Keratinocyte (primary cell): Measurements from ENCODE around the gene GNAT3. TPM values are rescaled to one million over a fixed set of nuclear protein-coding genes. Genes with fewer than 3 reads are reported as not detected.

Experiments used
- DNase-seq: peaks from one replicate; pipeline ENCODE4 v3.0.0-alpha.2; 2011; ENCODE audit warnings: low read depth, missing footprints, low spot score
- FAIRE-seq: peaks from 2 replicates; lab custom pipeline; 2011; peaks lifted over from hg19 to GRCh38; lab: Jason Lieb, UNC
- H2AFZ ChIP-seq: 2 replicates; pipeline ENCODE4 v1.6.0; 2012; ENCODE audit warnings: low read length, control low read depth, inconsistent platforms; ENCODE audit not compliant: control insufficient read depth
- H3K27ac ChIP-seq: 2 replicates; pipeline ENCODE4 v1.5.1; 2011; ENCODE audit warnings: low read length; ENCODE audit not compliant: control insufficient read depth, insufficient read depth
- H3K27me3 ChIP-seq: 3 replicates; pipeline ENCODE4 v1.6.0; 2011; ENCODE audit warnings: low read length; ENCODE audit not compliant: control insufficient read depth, insufficient read depth; ENCODE audit errors: extremely low read depth
- H3K36me3 ChIP-seq, 2 experiments: 2 replicates in 1 of 2; 3 replicates in 1 of 2; pipeline ENCODE4 v1.5.1; 2011; ENCODE audit warnings: low read length in 2 of 2, mild to moderate bottlenecking in 1 of 2; ENCODE audit not compliant: control insufficient read depth in 2 of 2, insufficient read depth in 2 of 2; ENCODE audit errors: extremely low read depth in 1 of 2
- H3K4me1 ChIP-seq: 3 replicates; pipeline ENCODE4 v1.5.1; 2011; ENCODE audit warnings: low read length; ENCODE audit not compliant: control insufficient read depth, insufficient read depth; ENCODE audit errors: extremely low read depth
- H3K4me2 ChIP-seq: 3 replicates; pipeline ENCODE4 v1.6.0; 2011; ENCODE audit warnings: low read depth, low read length; ENCODE audit not compliant: control insufficient read depth, insufficient read depth; ENCODE audit errors: extremely low read depth
- H3K4me3 ChIP-seq, 3 experiments: fragments of 200-600 bp in 1 of 3; sonication (generic) in 1 of 3; 2 replicates in 2 of 3; 3 replicates in 1 of 3; pipeline ENCODE4 v1.5.1; 2011 to 2016; ENCODE audit warnings: low read length in 3 of 3, mild to moderate bottlenecking in 3 of 3, control low read depth in 2 of 3, inconsistent platforms in 1 of 3, low read depth in 1 of 3, mixed read lengths in 1 of 3, mixed run types in 1 of 3, moderate library complexity in 1 of 3; ENCODE audit not compliant: control insufficient read depth in 2 of 3, insufficient read depth in 2 of 3; ENCODE audit errors: extremely low read depth in 1 of 3
- H3K79me2 ChIP-seq: 2 replicates; pipeline ENCODE4 v1.6.0; 2012; ENCODE audit warnings: low read length; ENCODE audit not compliant: control insufficient read depth, insufficient read depth
- H3K9ac ChIP-seq: 3 replicates; pipeline ENCODE4 v1.6.0; 2011; ENCODE audit warnings: low read length; ENCODE audit not compliant: control insufficient read depth, insufficient read depth; ENCODE audit errors: extremely low read depth
- H3K9me1 ChIP-seq: 3 replicates; pipeline ENCODE4 v1.6.0; 2011; ENCODE audit warnings: low read length; ENCODE audit not compliant: control insufficient read depth, insufficient read depth; ENCODE audit errors: extremely low read depth
- H3K9me3 ChIP-seq: 2 replicates; pipeline ENCODE4 v1.5.1; 2012; ENCODE audit warnings: low read depth, low read length; ENCODE audit not compliant: control insufficient read depth
- H4K20me1 ChIP-seq: 3 replicates; pipeline ENCODE4 v1.6.0; 2011; ENCODE audit warnings: low read length; ENCODE audit not compliant: control insufficient read depth, insufficient read depth; ENCODE audit errors: extremely low read depth
- CTCF ChIP-seq, 3 experiments: IDR thresholded peaks in 1 of 3; conservative IDR thresholded peaks in 1 of 3; optimal IDR thresholded peaks in 1 of 3; 2 replicates in 2 of 3; 3 replicates in 1 of 3; pipeline versions ENCODE3 to v1.5.1; 2011; ENCODE audit warnings: low read length in 3 of 3, mild to moderate bottlenecking in 3 of 3, moderate library complexity in 2 of 3, control low read depth in 1 of 3, inconsistent platforms in 1 of 3; ENCODE audit not compliant: insufficient read depth in 2 of 3; ENCODE audit errors: extremely low read depth in 1 of 3
- EZH2 ChIP-seq: IDR thresholded peaks from one replicate; pipeline ENCODE4 v1.6.1; 2012; ENCODE audit warnings: inconsistent platforms, mild to moderate bottlenecking, low read length, moderate library complexity
- dilution Hi-C: fragments of 300-500 bp; cut with MboI; formaldehyde crosslinking; loops from one replicate; pipeline ENCODE4 v1.7.0; 2020; ENCODE audit warnings: low sequenced_read_pairs; ENCODE audit not compliant: extremely low pct_ligation_motif_present
- polyA plus RNA-seq, 5 experiments: library from polyadenylated mRNA; depleted of rRNA in 3 of 5; stranded (reverse) in 3 of 5; stranded (forward) in 1 of 5; unstranded in 1 of 5; fragments of >200 nt; gene quantifications; 1 replicate in 1 of 5; 2 replicates in 3 of 5; 3 replicates in 1 of 5; pipeline versions ENCODE4 v1.2.1 to v1.2.3, GENCODE V29; 2011 to 2012; ENCODE audit warnings: missing spikeins in 2 of 5, low read depth in 1 of 5, low replicate concordance in 1 of 5

Gene GNAT3
- polyA plus RNA-seq, 1 donor (not counting 4 experiments of a cell fraction or from before 2014, with no cell fraction given), result not detected

- DNase-seq, result no peak
- H3K36me3 ChIP-seq, result no peaks in the 10 kb centered on the region
- no peak overlapping the region for H2AFZ ChIP-seq
- H3K9me3 ChIP-seq, result no peaks in the 10 kb centered on the region
- no peak overlapping the region for H3K27ac ChIP-seq
- H3K4me2 ChIP-seq, result no peak overlapping the region
- no peaks in the 10 kb centered on the region for H4K20me1 ChIP-seq
- H3K9me1 ChIP-seq, result no peaks in the 10 kb centered on the region
- peaks cover 25% of the 10 kb centered on the region for H3K4me1 ChIP-seq
- dilution Hi-C loops, result no loop called here
- H3K9ac ChIP-seq, result no peak overlapping the region
- H3K4me3 ChIP-seq, result no peak overlapping the region
- H3K27me3 ChIP-seq, result no peaks in the 10 kb centered on the region
- H3K79me2 ChIP-seq, result no peaks in the 10 kb centered on the region
- no peak for FAIRE-seq
- TF ChIP-seq EZH2 (no peak), CTCF (optimal IDR thresholded peaks at IDR 0.05 in 1 of 3, IDR thresholded peaks at IDR 0.05 in 1 of 3, conservative IDR thresholded peaks at IDR 0.05 in 1 of 3; ENCODE audit: extremely low read depth in 1 of 3, insufficient read depth in 2 of 3, low read length in 3 of 3) (no peak)
Observed at GRCh38 chr7:80496586-80496985, 15.3 kb downstream of the GNAT3 start.

- H3K27me3 ChIP-seq, result no peaks in the 10 kb centered on the region
- no peaks in the 10 kb centered on the region for H3K9me1 ChIP-seq
- H3K4me2 ChIP-seq, result no peak overlapping the region
- no peaks in the 10 kb centered on the region for H3K36me3 ChIP-seq
- no peaks in the 10 kb centered on the region for H3K9me3 ChIP-seq
- H3K9ac ChIP-seq, result no peak overlapping the region
- peak overlapping the region; percentile 56 for H2AFZ ChIP-seq
- FAIRE-seq (peak; percentile 55), DNase-seq (no peak)
- H3K79me2 ChIP-seq, result no peaks in the 10 kb centered on the region
- H4K20me1 ChIP-seq, result no peaks in the 10 kb centered on the region
- dilution Hi-C loops, result no loop called here
- H3K27ac ChIP-seq, result no peak overlapping the region
- no peak overlapping the region for H3K4me3 ChIP-seq
- peaks cover 5% of the 10 kb centered on the region for H3K4me1 ChIP-seq
- TF ChIP-seq EZH2 (no peak), CTCF (optimal IDR thresholded peaks at IDR 0.05 in 1 of 3, IDR thresholded peaks at IDR 0.05 in 1 of 3, conservative IDR thresholded peaks at IDR 0.05 in 1 of 3; ENCODE audit: extremely low read depth in 1 of 3, insufficient read depth in 2 of 3, low read length in 3 of 3) (no peak)
Observed at GRCh38 chr7:80493121-80493849, 18.6 kb downstream of the GNAT3 start.
